Fibroblast of skin of right quadriceps (primary cell): Measurements from ENCODE around the gene RASSF4.

Experiments
- DNase-seq: peaks from one replicate; pipeline ENCODE4 v3.0.0-alpha.2; 2013

RASSF4 gene

DNA sequence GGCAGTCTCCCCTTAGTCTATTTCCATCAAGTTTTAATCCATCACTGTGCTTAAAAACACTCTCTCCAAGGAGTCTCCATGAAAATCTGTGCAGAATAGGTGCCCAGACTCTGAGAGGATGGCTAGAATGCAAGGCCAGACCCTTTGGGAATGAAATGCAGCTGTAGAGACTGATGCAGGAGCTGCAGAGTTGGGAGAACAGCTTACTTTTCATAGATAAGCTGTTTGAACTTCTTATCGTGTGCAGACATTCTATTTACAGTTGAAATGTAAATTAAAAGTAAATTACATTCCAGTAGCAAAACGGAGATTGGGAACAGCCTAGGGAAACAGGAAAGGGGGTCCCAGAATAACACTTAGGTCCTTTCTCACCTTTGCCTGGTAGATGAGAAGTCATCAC is 56.0 kb downstream of the RASSF4 start:
- DNase-seq, result no peak

DNA sequence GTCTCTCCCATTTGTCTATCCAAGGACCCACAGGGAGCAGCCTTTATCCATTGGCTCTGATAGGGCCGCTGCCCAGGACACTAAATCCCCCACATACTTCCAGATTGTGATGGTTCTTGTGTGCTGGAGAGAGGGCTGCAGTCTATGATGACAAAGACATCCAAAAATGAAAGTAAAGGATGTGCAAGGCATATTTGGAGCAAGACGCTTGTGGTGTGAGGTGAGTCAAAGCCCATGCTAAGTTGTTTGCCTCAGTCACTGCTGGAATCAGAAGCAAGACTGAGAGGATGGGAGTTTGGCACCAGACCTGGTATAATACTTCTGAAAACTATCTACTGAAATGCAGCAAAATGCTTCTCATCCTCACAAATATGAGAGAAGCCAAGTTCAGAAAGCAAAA is 63.8 kb downstream of the RASSF4 start:
- DNase-seq, result no peak

DNA sequence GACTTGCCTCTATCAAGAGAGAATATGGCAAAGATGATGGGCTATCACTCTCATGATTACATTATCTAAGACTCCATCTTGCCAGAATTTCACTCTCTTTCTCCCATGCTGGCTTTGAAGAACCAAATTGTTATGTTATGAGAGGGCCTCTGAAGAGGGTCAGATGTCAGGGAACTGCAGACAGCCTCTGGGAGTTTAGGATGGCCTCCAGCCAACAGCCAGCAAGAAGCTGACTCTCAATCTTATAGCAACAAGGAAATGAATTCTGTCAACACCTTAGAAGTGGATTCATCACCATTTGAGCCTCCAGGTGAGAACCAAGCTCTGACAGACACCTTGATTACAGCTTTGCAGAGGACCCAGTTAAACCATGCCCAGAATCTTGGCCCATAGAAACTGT is 74.7 kb downstream of the RASSF4 start:
- DNase-seq, result no peak

DNA sequence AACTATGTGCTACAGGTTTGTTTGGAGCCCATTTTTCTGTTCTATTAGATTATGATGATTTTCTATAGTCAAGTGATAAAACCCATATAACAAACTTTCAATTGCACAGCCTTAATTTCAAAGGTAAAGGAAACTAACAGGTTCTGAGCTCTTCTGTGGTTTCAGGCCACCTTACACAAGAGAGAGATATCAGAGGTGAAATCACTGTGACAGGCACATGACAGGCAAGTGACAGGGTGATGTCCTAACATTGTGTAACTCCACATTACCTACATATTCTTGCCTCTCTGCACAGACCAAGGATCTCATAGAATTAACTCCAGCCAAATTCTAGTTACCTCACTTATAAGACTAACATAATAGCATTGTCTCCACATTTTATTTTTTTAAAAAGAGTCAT is 76.1 kb downstream of the RASSF4 start:
- no peak for DNase-seq

- no peak for DNase-seq
Measured at GRCh38 chr10:45040921-45041542, 81.4 kb downstream of the RASSF4 start.

- no peak for DNase-seq
Measured at GRCh38 chr10:45044290-45044689, 84.7 kb downstream of the RASSF4 start.
